Measurements from ENCODE around the gene LDLRAD3. TPM values are rescaled to one million over a fixed set of nuclear protein-coding genes. Genes with fewer than 3 reads are reported as not detected.
A peak's percentile ranks its signal among the peaks of the same experiment; 100 is the strongest.

LDLRAD3 gene, protein sequence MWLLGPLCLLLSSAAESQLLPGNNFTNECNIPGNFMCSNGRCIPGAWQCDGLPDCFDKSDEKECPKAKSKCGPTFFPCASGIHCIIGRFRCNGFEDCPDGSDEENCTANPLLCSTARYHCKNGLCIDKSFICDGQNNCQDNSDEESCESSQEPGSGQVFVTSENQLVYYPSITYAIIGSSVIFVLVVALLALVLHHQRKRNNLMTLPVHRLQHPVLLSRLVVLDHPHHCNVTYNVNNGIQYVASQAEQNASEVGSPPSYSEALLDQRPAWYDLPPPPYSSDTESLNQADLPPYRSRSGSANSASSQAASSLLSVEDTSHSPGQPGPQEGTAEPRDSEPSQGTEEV
- total RNA-seq (10 to 100 TPM in 2 of 4 donors, 1 to 10 TPM in 2; 5.9 to 16.0 (median 9.6) TPM), polyA plus RNA-seq (10 to 100 TPM in 2 of 3 donors, 1 to 10 TPM in 1; 8.8 to 20.7 (median 18.0) TPM)
- long read RNA-seq, donor 1, partial matches to known transcripts: 2 of 5 reads
- long read RNA-seq, donor 1, other reads (novel, unspliced or antisense): 3 of 5 reads
- long read RNA-seq, donor 2, partial matches to known transcripts: 4 of 14 reads
- long read RNA-seq, donor 2, other reads (novel, unspliced or antisense): 7 of 14 reads

DNA sequence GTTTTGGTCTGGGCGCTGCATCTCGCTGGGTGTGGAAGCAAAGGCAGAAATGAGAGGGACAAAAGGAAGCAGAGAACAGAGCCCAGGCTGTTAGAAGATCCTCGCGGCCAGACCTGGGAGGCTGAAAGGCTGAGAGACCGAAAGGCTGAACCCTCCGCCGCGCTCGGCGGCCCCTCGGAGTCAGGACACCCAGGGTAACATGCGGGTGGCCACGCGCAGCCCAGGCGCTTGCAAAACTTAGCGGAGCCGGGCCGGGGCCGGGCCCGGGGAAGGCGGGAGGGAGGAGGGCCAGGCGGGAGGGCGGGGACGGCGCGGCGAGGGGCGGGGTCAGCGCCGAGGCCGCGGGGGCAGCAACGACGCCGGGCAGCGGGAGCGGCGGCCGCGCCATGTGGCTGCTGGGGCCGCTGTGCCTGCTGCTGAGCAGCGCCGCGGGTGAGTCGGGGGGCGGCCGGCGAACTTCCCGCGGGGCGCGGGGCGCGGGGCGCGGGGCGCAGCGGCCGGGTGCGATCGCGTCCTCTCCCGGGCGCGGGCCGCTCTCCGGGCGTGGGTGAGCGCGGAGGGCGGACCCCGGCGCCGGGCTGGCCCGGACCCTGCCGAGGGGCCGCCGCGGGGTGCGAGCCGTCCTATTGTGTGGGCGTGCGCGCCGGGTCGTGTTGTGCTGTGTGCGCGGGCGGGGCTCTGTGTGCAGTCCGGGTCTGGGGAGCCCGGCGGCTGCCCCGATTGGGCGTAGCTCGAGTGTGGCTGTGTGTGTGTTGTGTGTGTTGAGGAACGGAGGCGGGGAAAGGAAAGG is at the start of gene LDLRAD3:
LDLRAD3 (plus strand) TSS at position 350 of the 790 bp plus-strand sequence; CDS start at position 387, 37 bp downstream.
- Histone ChIP-seq H3K4me3 (peak within 1 kb of the TSS; percentile 75), H3K27ac (peak within 1 kb of the TSS; percentile 80), H3K36me3 (ENCODE audit: insufficient read depth in 1 of 2, low read depth in 1 of 2) (no peaks in the 10 kb centered on the region), H3K9me3 (no peaks in the 10 kb centered on the region), H3K4me1 (peaks cover 6% of the 10 kb centered on the region), H3K27me3 (ENCODE audit: insufficient read depth in 3 of 3, low read length in 2 of 3) (no peaks in the 10 kb centered on the region)
- peak; percentile 84 to 91 for DNase-seq
- TF ChIP-seq, protein P1, sequence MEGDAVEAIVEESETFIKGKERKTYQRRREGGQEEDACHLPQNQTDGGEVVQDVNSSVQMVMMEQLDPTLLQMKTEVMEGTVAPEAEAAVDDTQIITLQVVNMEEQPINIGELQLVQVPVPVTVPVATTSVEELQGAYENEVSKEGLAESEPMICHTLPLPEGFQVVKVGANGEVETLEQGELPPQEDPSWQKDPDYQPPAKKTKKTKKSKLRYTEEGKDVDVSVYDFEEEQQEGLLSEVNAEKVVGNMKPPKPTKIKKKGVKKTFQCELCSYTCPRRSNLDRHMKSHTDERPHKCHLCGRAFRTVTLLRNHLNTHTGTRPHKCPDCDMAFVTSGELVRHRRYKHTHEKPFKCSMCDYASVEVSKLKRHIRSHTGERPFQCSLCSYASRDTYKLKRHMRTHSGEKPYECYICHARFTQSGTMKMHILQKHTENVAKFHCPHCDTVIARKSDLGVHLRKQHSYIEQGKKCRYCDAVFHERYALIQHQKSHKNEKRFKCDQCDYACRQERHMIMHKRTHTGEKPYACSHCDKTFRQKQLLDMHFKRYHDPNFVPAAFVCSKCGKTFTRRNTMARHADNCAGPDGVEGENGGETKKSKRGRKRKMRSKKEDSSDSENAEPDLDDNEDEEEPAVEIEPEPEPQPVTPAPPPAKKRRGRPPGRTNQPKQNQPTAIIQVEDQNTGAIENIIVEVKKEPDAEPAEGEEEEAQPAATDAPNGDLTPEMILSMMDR (IDR thresholded peaks at IDR 0.05): no peak
- peak; percentile 81 to 90 (median 83) for ATAC-seq
- WGBS, 3 donors: 1% methylated on average over 43 to 97 of the region's 97 CpGs
- intact Hi-C loops (cut with DNase I): loop anchor here in 1 of 2 donors (10.0 kb wide), 1 partner anchor 131 kb away; no protein-coding TSS in a partner anchor

DNA sequence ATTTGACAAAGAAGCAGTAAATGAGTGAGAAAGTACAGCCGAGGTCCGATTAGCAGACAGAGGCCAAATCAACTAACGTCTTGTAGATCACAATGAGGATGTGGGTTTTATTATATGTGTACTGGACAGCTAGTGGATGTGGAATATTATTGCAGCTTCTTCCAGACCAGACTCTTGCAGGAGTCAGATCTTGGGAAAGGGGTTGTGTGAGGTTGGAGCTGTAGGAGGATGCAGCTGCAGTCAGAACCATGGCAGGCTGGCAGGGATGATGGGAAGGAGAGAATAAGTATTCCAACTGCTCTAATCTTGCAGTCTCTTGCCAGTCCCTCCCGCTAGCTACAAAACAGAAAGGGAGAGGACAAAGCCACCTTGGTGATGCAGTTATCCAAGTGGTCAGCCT is 46.8 kb upstream of the LDLRAD3 start:
- ATAC-seq: no peak
- TF ChIP-seq, protein P1 (IDR thresholded peaks at IDR 0.05): no peak
- Histone ChIP-seq H3K9me3 (peaks cover 11% of the 10 kb centered on the region), H3K4me3 (no peak overlapping the region), H3K4me1 (peaks cover 9% of the 10 kb centered on the region), H3K27ac (no peak overlapping the region), H3K36me3 (ENCODE audit: insufficient read depth in 1 of 2, low read depth in 1 of 2) (no peaks in the 10 kb centered on the region), H3K27me3 (ENCODE audit: insufficient read depth in 3 of 3, low read length in 2 of 3) (no peaks in the 10 kb centered on the region)
- no peak for DNase-seq
- intact Hi-C loops (cut with DNase I): no loop called here
- 70 to 72% (median 72%) methylated on average over 4 of the region's 4 CpGs for WGBS, 3 donors

DNA sequence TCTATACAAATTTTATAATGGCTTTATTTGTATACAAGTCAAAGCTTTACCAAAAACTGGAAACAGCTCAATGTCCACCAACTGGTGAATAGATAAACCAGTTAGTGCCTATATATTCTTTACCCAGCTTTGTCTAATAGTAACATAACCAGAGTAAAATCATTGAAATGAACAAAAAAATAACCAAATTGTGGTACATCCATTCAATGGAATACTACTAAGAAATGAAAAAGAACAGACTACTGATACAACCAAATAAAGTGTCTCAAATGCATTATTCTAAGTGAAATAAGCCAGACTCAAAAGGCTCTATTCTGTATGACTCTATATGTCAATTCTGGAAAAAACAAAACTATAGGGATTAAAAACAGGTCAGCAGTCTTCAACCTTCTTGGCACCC is 40.9 kb upstream of the LDLRAD3 start:
- Histone ChIP-seq H3K36me3 (ENCODE audit: insufficient read depth in 1 of 2, low read depth in 1 of 2) (no peaks in the 10 kb centered on the region), H3K27me3 (ENCODE audit: insufficient read depth in 3 of 3, low read length in 2 of 3) (no peaks in the 10 kb centered on the region), H3K27ac (no peak overlapping the region), H3K4me3 (no peak overlapping the region), H3K9me3 (peaks cover 19% of the 10 kb centered on the region), H3K4me1 (no peaks in the 10 kb centered on the region)
- ATAC-seq: no peak
- intact Hi-C loops (cut with DNase I): no loop called here
- TF ChIP-seq, protein P1 (IDR thresholded peaks at IDR 0.05): no peak
- DNase-seq: no peak

DNA sequence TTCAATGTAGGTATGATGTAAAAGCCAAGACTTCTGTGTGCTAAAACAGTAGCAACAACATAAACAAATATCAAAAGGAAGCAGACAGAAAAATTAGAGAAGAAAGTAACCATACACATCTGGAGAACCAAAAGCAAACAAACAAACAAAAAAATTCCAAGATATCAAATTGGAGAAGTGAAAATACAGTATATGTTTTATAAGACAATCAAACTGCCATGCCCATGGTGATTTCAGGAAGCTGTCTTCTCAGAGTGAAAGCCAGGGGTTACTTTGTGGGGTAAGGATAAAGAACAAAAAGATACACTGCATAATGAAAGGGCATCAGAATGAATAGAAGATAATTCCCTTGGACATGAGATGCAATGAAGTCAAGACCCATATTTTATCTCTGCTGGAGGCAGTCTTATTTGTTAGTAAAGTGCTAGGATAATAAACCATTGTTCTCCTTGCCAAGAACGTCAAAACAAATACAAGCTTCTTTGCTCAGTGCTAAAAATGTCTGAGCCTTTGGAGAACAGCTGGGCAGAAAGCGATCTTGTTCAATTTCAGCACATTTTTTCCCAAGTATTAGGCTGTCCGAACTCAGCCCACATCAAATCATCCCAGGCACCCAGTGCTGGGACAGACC is 38.1 kb upstream of the LDLRAD3 start:
- Histone ChIP-seq H3K4me1 (no peaks in the 10 kb centered on the region), H3K9me3 (peaks cover 12% of the 10 kb centered on the region), H3K27ac (no peak overlapping the region), H3K36me3 (ENCODE audit: insufficient read depth in 1 of 2, low read depth in 1 of 2) (no peaks in the 10 kb centered on the region), H3K27me3 (ENCODE audit: insufficient read depth in 3 of 3, low read length in 2 of 3) (no peaks in the 10 kb centered on the region), H3K4me3 (no peak overlapping the region)
- ATAC-seq: no peak
- TF ChIP-seq, protein P1 (IDR thresholded peaks at IDR 0.05): no peak
- no peak for DNase-seq
- intact Hi-C loops (cut with DNase I): no loop called here
- 13 to 26% (median 17%) methylated on average over 3 of the region's 3 CpGs for WGBS, 3 donors

Data from psoas muscle (tissue), 8 donors.